GM19023 (cell line): ENCODE measurements around the gene BACE1-AS.

Source experiments
- ATAC-seq: cut with Tn5 transposase; IDR thresholded peaks from one replicate; pipeline ENCODE4 v1.9.1; 2021; ENCODE audit warnings: mild to moderate bottlenecking, moderate library complexity; ENCODE audit not compliant: unreplicated experiment

The BACE1-AS gene

GRCh38 chr11:117289795-117290194 is 1.4 kb upstream of the BACE1-AS start:
- ATAC-seq, result no peak

GRCh38 chr11:117292616-117293015 is 1.5 kb downstream of the BACE1-AS start:
- ATAC-seq, result no peak

GRCh38 chr11:117295438-117296137 is 4.4 kb downstream of the BACE1-AS start:
- no peak for ATAC-seq

GRCh38 chr11:117296881-117297280 is 5.7 kb downstream of the BACE1-AS start:
- no peak for ATAC-seq

- ATAC-seq, result no peak
Observed at GRCh38 chr11:117298195-117298594, 7.0 kb downstream of the BACE1-AS start.

- ATAC-seq, result no peak
Observed at GRCh38 chr11:117299351-117300282, 8.5 kb downstream of the BACE1-AS start.

GRCh38 chr11:117300283-117300663 is 9.1 kb downstream of the BACE1-AS start:
- no peak for ATAC-seq

- ATAC-seq, result no peak
Observed at GRCh38 chr11:117300773-117301172, 9.6 kb downstream of the BACE1-AS start.

- ATAC-seq, result no peak
Observed at GRCh38 chr11:117302228-117302627, 11.1 kb downstream of the BACE1-AS start.

GRCh38 chr11:117303101-117303500 is 12.0 kb downstream of the BACE1-AS start:
- ATAC-seq, result no peak

- no peak for ATAC-seq
Observed at GRCh38 chr11:117303646-117304315, 12.6 kb downstream of the BACE1-AS start.

GRCh38 chr11:117305145-117305544 is 14.0 kb downstream of the BACE1-AS start:
- ATAC-seq, result no peak

GRCh38 chr11:117309310-117309709 is 18.2 kb downstream of the BACE1-AS start:
- no peak for ATAC-seq

- no peak for ATAC-seq
Observed at GRCh38 chr11:117313091-117313490, 21.9 kb downstream of the BACE1-AS start.

- ATAC-seq, result no peak
Observed at GRCh38 chr11:117313828-117314768, 23.0 kb downstream of the BACE1-AS start.

- no peak for ATAC-seq
Observed at GRCh38 chr11:117314840-117315239, 23.7 kb downstream of the BACE1-AS start.

GRCh38 chr11:117315285-117316196 is 24.4 kb downstream of the BACE1-AS start:
- ATAC-seq, result no peak

GRCh38 chr11:117316197-117316961 is 25.2 kb downstream of the BACE1-AS start, which contains the start of gene BACE1:
TSS of gene BACE1 (minus strand) at chr11:117316256. CDS start at chr11:117315795, 461 bp downstream.
- ATAC-seq, result no peak
